OCI-LY1 (cell line): ENCODE results near the gene FBXW7.

Experiments used
- EZH2 ChIP-seq: fragments of 200-600 bp; sonication (generic), shearing (Covaris generic); IDR thresholded peaks from 2 replicates; pipeline ENCODE4 v1.8.0; 2017; ENCODE audit warnings: borderline replicate concordance, mixed run types, mild to moderate bottlenecking, antibody characterized with exemption, low read length, moderate library complexity, mixed read lengths
- TF ChIP-seq, protein P1 (sequence below): fragments of 200-600 bp; sonication (generic), shearing (Covaris generic); IDR thresholded peaks from 2 replicates; pipeline ENCODE4 v1.5.1; 2017; ENCODE audit warnings: mild to moderate bottlenecking, antibody characterized with exemption, low read length, moderate library complexity, mixed read lengths

DNA sequence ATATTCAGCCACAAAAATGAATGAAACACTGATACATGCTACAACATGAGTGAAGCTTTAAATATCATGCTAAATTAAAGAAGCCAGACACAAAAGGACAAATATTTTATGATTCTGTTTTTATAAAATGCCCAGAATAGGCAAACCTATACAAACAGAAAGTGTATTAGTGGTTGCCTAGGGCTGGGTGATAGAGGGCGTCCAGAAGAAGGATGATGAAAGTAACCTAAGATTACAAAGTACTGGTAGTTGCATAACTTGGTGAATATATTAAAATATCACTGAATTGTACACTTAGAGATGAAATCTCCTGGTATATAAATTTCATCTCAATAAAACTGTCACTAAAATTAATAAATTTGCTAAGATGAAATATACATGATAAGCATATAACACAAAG is 67.5 kb downstream of the FBXW7 start:
- TF ChIP-seq, protein P1, sequence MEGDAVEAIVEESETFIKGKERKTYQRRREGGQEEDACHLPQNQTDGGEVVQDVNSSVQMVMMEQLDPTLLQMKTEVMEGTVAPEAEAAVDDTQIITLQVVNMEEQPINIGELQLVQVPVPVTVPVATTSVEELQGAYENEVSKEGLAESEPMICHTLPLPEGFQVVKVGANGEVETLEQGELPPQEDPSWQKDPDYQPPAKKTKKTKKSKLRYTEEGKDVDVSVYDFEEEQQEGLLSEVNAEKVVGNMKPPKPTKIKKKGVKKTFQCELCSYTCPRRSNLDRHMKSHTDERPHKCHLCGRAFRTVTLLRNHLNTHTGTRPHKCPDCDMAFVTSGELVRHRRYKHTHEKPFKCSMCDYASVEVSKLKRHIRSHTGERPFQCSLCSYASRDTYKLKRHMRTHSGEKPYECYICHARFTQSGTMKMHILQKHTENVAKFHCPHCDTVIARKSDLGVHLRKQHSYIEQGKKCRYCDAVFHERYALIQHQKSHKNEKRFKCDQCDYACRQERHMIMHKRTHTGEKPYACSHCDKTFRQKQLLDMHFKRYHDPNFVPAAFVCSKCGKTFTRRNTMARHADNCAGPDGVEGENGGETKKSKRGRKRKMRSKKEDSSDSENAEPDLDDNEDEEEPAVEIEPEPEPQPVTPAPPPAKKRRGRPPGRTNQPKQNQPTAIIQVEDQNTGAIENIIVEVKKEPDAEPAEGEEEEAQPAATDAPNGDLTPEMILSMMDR, result no peak
- TF ChIP-seq EZH2, result no peak
